GM19239 (cell line): ENCODE measurements around the gene ZNF629.
"Not testable (repeated sequence)": the region's sequence is repeated elsewhere in the genome, so short reads cannot be mapped to it uniquely, and the experiment has no call there.

Experiments used
- DNase-seq: peaks from one replicate; pipeline ENCODE4 v3.0.0; 2011; ENCODE audit warnings: low spot score; ENCODE audit not compliant: insufficient read length
- FAIRE-seq: peaks from 2 replicates; lab custom pipeline; 2011; peaks lifted over from hg19 to GRCh38; lab: Jason Lieb, UNC

ZNF629 gene

DNA sequence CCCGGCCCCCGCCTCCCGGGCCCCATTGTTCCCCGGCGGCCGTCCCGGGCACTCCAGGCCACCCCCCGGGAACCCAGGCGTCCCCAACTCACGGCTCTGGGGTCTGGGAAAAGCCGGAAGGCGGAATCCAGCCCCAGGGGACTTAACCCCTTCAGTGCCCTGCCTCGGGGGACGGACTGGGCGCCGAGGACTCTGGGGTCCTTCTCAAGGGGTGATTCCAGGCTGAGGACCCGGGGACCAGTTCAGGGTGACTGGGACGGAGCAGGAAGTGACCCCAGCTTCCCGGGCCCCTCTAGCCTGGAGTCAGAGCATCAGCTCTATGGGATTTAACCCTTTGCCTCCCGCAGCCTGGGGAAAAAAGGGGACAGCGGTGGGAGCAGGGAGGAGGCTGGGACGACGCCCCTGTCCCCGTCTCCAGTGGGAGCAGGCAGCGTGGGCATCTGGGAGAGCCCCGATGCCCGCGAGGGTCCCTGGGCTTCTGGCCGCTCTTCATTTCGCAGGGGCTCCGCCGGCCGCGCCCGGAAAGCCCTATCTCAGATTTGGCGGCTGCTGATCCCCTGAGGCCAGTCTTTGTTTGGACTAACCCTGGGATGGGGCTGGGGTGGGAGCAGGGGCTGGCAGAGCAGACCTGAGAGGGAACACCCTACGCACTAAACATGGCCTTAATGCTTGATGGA lies at the start of gene ZNF629:
ZNF629 (minus strand) TSS at position 270 of the 677 bp plus-strand sequence. CDS start 2,723 bp downstream, outside the sequence.
- no peak for FAIRE-seq
- DNase-seq: peak; percentile 66

DNA sequence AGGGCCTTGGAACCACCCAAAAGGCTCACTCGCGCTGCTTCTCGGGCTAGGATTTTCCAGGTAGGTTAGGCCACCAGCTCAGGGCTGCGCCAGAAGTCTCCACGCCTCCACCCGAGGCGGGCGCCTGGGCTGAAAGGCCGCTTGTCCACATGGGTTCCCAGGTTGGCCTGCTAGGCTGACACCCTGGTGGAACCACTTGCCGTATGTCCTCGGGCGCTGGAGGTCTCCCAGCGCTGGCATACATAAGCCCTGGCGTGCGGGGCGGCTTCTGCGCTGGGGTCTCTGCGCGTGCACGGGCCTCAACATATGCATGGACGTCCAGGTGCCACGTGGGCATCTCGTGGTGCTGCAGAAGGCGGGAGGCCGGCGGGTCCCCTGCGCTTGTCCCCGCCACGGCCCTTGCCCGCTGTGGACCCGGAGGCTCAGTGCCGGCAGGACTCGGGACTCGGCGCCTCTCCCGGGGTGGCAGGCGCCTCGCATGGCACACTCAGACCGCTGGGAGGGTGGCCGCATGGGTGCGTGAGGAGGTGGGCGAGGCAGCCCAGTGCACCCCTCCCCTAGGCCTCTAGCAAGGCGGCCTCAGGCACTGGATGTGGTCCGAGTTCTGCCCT lies 47.2 kb upstream of the ZNF629 start:
- DNase-seq (no peak), FAIRE-seq (no peak)

DNA sequence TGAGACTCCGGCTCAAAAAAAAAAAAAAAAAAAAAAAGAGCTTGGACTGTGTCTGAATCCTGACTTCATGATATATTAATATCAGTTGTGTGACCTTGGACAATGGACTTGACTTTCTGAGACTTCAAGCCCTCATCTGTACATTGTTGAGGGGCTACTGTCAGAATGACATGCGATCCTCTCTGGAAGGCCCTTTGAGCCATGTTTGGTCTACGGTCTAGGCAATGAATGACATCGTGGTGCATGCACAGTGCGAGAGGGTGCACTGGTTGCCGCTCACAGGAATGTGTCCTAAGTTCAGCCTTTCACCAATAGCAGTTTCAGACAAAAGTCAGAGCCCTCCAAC lies 43.0 kb upstream of the ZNF629 start:
- FAIRE-seq (no peak), DNase-seq (no peak)

DNA sequence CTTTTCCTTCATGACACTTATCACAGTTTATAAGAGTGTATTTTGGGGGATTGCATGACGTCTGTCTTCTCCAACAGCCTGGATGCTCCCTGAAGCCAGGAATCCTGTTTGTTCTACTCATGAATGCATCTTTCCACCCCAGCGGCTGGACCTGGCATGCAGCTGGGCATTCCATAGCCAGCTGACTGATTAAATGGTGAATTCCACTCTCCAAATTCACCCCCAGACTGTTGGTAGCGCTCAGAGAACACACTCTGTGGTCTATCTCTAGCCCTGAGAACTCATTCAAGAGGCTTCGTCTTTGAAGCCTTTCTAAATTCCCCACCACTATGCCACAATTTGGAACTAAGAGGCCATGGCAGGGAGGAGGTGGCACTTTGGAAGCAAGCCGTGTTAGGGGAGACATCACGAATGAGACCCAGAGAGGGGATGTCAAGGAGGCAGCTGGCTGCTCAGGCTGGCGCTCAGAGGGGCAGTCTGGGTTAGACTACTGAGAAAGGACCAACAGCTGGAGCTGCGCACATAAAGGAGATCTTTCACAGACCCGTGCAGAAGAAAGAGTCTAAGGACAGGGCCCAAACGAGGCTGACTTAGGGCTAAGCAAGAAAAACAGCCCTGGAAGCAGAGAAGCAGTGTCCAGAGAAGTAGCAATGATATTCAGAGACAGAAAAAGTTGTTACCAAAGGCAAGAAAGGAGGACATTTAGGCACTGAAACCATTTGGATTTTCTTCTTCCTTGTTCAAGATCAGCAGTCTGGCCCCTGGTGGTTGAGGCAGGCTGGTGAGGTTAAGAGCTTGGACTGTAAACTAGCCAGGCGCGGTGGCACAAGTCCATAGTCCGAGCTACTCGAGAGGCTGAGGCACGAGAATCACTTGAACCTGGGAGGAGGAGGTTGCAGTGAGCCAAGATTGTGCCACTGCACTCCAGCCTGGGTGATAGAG lies 42.4 kb upstream of the ZNF629 start:
- DNase-seq: no peak

DNA sequence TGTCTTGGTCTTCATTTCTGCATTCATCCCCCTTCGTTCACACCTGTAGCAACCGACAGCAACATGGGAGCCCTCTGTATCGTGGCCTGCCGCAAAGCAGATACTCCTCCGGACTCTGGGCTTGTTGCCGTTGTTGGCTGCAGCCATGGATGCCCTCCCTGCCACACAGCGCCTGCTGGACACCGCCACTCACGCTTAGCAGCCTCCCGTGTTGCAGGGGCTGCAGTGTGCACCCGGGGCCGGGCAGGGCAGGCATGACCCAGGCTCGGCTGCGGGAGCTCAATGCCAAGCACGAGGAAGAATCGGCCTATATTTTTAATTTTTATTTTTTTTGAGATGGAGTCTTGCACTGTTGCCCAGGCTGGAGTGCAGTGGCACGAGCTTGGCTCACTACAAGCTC lies 34.9 kb upstream of the ZNF629 start:
- FAIRE-seq (no peak), DNase-seq (no peak)

More for the DNA sequence above, 42.4 kb upstream of the ZNF629 start:
- no peak for FAIRE-seq

DNA sequence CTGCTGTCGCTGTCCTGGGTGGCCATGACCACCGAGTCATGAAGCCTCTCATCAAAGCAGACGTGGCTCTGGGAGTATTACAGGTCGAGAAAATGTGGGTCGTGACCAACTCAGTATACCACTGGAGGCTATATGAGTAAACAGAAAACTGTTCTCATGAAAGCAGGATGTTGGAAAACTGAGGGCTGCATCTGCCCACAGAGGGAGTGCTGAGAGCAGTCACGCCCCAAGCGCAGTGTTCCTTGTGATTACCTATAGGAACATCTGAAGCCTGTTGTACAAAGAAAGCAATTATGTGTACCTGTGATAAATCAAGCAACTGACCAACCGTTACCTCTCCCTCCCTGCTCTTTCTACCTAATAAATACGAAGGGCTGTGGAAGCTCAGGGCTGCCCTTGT lies 34.4 kb upstream of the ZNF629 start:
- not testable (repeated sequence) for FAIRE-seq

DNA sequence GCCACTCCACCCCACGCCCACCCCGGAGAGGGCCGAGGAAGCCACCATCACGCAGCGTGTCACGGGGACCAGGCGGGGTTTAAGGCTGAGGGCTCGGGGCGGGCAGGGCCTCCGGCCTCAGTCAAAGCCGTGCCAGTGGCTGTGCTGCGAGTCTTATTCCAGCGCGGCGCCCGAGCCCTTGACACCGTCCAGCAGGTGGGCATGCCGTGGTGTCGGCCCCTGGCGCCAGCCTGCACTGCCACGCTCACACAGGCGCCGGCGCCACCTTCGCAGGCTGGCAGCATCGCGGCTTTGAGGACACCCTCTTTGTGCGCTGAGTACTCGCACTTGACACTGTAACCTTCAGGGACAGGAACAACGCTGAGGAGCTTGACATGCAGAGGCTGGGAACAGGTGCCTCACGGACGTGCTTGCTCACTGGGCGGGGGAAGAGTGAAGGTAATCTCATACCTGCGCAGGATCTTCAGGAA lies 34.0 kb upstream of the ZNF629 start:
- DNase-seq: no peak
- FAIRE-seq: no peak

More for the DNA sequence above, 34.4 kb upstream of the ZNF629 start:
- DNase-seq: not testable (repeated sequence)

DNA sequence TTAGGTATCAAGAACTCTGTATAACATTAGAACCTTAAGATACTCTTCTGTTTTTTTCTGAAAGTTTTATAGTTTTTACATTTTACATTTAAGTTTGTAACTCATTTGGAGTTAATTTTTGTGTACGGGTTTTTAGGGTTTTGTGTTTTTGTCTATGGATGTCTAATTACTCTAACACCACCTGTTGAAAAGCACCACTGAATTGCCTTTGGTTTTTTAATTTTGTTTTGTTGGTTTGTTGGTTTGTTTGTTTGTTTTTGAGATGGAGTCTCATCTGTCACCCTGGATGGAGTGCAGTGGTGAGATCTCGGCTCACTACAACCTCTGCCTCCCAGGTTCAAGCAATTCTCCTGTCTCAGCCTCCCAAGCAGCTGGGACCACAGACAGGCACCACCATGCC lies 29.8 kb upstream of the ZNF629 start:
- FAIRE-seq (no peak), DNase-seq (no peak)

DNA sequence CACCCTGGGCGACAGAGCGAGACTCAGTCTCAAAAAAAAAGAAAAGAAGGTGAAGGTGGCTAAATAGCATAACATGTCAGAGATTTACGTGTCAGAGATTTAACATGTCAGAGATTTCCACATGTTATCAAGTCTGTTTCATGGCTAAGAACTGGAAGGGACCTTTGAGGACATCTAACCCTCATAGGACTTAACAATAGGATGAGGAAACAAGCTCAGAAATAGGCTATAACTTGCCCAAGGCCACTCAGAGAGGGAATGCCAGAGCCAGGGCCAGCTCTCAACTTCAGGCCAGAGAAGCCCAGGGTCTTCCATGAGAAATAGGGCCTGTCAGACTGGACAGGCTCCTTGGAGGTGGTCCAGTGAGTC lies 26.8 kb upstream of the ZNF629 start:
- DNase-seq (no peak), FAIRE-seq (no peak)

DNA sequence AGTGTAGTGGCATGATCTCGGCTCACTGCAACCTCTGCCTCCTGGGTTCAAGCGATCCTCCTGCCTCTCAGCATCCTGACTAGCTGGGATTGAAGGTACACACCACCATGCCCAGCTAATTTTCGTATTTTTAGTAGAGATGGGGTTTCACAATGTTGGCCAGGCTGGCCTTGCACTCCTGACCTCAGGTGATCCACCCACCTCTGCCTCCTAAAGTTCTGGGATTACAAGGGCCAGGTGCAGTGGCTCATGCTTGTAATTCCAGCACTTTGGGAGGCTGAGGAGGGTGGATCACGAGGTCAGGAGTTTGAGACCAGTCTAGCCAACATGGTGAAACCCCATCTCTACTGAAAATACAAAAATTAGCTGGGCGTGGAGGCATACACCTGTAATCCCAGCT lies 22.7 kb upstream of the ZNF629 start:
- FAIRE-seq, DNase-seq: not testable (repeated sequence)

DNA sequence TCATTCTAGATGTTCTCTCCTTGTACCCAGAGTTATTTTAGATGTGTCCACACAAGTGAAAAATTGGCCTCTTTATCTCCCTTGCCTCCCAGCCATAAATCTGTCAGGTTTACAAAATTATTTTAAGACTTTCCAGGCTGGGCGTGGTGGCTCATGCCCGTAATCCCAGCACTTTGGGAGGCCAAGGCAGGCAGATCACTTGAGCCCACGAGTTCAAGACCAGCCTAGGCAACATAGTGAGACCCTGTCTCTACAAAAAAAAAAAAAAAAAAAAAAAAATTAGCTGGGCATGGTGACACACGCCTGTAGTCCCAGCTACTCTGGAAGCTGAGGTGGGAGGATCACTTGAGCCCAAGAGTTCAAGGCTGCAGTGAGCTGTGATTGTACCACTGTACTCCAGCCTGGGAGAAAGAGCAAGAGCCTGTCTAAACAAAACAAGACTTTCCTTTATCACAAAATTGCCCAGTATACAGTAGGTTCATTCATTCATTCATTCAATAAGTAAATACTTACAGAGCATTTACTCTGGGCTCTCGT lies 22.0 kb upstream of the ZNF629 start:
- not testable (repeated sequence) for DNase-seq

DNA sequence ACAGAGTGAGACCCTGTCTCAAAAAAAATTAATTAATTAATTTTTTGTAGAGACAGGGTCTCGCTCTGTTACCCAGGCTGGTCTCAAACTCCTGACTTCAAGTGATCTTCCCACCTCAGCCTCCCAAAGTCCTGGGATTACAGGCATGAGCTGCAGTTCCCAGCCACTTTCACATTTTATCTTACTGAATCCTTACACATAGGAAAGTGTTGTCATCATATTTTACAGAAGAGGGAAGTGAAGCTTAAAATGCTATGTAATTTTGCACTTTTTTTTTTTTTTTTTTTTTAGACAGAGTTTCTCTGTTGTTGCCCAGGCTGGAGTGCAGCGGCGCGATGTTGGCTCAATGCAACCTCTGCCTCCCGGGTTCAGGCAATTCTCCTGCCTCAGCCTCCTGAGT lies 21.1 kb upstream of the ZNF629 start:
- DNase-seq (no peak), FAIRE-seq (no peak)

More for the DNA sequence above, 22.0 kb upstream of the ZNF629 start:
- not testable (repeated sequence) for FAIRE-seq

DNA sequence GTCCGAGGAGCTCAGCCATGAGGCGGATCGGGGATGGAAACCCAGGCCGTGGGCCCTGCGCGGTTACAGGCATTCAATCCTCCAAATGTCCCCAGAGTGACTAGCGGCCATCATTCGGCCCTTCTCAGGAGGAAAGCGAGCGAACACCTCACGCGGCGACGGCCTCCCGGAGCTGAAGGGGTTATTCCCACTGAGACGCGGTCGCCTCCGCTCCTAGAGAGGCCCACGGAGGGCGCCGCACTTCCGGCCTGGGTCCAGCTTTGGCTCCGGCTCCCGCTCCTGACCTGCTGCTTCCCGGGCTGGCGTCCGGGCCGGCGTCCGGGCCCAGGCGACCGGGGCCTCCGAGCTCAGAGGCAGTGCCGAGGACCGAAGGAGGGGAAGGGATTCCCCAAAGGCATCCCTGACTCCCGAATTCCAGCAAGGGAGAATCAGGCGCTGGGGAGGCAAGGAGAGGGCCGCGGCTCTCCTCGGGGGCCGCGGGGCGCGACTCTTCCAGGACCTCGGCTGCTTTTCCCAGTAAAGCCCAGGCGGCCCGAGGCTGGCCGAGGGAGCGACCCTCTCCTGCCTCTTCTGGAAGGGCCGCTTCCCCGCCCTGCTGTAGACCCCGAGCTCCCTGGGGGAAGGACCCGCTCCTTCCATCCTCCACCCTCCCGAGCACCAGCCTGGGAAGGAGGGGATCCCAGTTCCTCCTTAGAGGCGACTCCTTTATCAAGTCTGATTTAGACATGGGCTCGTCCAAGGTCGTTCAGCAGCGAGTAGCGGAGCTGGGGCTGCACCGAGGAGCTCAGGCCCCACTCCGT lies 18.6 kb upstream of the ZNF629 start:
- DNase-seq (no peak), FAIRE-seq (peak; percentile 31)

DNA sequence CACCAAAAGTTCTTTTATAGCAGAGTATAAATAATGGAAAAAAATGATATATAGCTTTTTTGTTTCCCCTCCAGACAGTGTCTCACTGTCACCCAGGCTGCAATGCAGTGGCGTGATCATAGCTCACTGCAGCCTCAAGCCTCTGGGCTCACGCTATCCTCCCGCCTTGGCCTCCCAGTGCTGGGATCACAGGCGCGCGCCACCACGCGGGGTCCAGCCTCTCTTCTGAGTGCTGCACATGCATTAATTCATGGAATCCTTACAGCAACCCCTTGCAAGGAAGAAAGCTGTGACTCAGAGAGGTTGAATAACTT lies 18.0 kb upstream of the ZNF629 start:
- FAIRE-seq (no peak), DNase-seq (no peak)

DNA sequence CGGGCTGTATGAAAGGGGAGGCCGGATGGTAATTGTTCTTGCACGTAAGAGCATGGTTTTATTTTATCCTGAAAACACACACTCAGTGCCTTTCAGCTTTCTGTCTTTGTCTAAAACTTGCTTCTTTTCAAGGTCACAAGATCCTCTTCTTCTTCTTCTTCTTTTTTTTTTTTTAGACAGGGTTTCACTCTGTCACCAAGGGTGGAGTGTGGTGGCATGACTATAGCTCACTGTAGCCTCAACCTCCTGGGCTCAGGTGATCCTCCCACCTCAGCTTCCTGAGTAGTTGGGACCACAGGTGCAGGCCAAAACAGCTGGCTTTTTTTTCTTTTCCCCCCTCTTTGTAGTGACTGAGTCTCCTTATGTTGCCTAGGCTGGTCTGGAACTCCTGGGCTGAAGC lies 15.9 kb upstream of the ZNF629 start:
- DNase-seq: no peak
- no peak for FAIRE-seq

DNA sequence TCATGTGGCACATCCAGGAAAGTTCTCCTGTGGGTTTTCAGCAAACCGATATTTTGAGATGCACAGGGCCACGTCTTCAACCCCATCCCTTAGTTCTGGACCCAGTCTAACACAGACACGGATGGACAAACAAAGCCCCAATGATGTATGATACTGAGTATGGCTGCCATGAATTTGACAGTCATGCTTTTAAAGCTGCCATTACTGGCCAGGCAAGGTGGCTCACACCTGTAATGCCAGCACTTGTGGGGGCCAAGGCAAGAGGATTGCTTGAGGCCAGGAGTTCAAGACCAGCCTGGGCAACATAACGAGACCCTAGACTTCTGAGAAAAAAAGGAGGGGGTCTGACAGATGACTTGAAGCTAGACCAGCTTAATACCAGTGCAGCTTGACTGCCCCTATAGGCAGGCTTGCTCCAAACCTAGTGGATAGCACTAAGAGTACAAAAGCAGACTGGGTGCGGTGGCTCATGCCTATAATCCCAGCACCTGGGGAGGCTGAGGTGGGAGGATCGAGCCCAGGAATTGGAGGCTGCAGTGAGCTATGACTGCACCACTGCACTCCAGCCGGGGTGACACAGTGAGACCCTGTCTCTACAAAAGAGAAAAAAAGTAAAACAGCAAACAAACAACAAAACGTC lies 10.8 kb upstream of the ZNF629 start:
- no peak for FAIRE-seq
- no peak for DNase-seq

DNA sequence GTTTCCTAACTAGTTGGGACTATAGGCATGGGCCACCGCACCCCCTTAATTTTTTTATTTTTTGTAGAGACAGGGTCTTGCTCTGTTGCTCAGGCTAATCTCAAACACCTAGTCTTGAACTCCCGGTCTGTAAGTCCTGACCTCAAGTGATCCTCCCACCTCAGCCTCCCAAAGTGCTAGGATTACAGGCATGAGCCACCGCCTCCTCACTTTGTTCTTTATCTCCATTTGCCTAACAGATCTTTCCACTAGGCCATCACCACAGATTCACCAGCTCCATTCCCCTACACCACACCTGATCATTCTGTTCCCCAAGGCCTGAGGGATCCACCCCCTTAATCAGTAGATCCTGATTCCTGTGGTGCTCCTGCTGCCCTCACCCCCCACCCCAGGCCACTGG lies 7.6 kb upstream of the ZNF629 start:
- no peak for FAIRE-seq
- DNase-seq: no peak

DNA sequence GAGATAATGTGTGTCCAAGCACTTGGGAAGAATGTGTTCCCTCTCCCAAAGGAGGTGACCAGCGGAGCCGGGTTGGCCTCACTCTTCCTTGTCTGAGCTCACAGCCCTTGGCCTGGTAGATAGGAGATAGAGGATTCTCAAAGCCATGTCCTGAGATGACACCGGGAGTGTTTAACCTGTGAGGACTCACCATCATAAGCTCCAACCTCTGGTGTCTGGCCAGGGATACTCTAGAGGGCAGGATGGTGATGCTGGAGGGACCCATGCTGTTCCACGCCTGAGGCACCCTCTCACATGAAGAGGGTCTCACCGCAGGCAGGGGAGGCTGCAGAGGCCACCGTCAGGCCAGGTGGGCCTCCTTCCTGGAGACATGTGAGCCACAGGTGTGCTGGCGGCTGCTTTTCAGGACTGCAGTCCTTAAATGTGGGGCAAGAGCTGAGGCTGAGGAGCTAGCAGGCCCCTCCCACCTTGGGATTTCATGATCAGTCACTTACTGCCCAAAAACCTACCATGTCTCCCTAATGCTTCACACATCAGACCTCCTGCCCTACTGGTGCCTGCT lies 6.6 kb upstream of the ZNF629 start:
- DNase-seq: no peak
- FAIRE-seq: no peak
